ENCODE data around the gene HYDIN. TPM values are rescaled to one million over a fixed set of nuclear protein-coding genes. Genes with fewer than 3 reads are reported as not detected.
A peak's percentile ranks its signal among the peaks of the same experiment; 100 is the strongest.
"Not testable (repeated sequence)": the region's sequence is repeated elsewhere in the genome, so short reads cannot be mapped to it uniquely, and the experiment has no call there.

Gene HYDIN
- total and polyA plus RNA-seq, 4 donors: 14.6 to 29.6 (median 16.2) TPM

DNA sequence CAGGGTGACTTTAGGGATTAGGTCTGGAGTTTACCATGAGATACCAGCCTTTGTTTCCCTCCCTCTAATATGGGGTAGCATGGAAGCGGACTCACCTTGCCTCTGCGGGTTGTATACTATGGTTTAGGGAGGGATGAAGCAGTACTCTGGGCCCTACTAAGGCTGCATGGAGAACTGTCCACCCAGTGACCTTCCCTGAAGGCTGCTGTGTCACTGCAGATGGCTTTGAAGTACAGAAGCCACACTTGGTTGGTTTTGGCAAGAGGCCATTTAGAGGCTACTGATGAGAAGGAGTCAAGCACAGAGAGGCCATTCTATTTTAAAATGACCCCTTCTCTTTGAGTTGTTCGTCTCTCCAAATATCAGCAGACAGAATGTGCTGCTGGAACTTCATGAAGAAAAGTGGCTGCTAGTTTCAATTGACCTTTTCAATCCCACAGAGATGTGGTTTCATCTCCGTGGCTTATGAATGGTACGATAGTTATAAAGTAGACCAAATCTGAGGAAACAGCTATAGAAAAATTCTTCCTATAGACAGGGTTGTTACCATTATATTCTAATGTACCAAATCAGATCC lies 208.5 kb downstream of the HYDIN start:
- not testable (repeated sequence) for H3K27ac ChIP-seq (ENCODE audit: low read depth, low read length); H3K4me3 ChIP-seq (ENCODE audit: low read depth, low read length); H3K4me1 ChIP-seq (ENCODE audit: control insufficient read depth, insufficient read depth, low read length); H3K9me3 ChIP-seq (ENCODE audit: control insufficient read depth, insufficient read depth, low read length); H3K36me3 ChIP-seq (ENCODE audit: control insufficient read depth, insufficient read depth, low read length); H3K27me3 ChIP-seq (ENCODE audit: control insufficient read depth, insufficient read depth, low read length); DNase-seq (ENCODE audit: low read depth in 4 of 6, low spot score in 6 of 6)
- no CpG with 5 or more reads among the region's 5 CpGs for WGBS (ENCODE audit: insufficient coverage)

- not testable (repeated sequence) for H3K4me3 ChIP-seq (ENCODE audit: low read depth, low read length); DNase-seq (ENCODE audit: low read depth in 4 of 6, low spot score in 6 of 6); H3K9me3 ChIP-seq (ENCODE audit: control insufficient read depth, insufficient read depth, low read length); H3K27me3 ChIP-seq (ENCODE audit: control insufficient read depth, insufficient read depth, low read length); H3K4me1 ChIP-seq (ENCODE audit: control insufficient read depth, insufficient read depth, low read length); H3K36me3 ChIP-seq (ENCODE audit: control insufficient read depth, insufficient read depth, low read length); H3K27ac ChIP-seq (ENCODE audit: low read depth, low read length)
- no CpG with 5 or more reads among the region's 6 CpGs for WGBS (ENCODE audit: insufficient coverage)
These were observed 211.3 kb downstream of the HYDIN start for GRCh38 chr16:71019067-71019682.

- not testable (repeated sequence) for H3K36me3 ChIP-seq (ENCODE audit: control insufficient read depth, insufficient read depth, low read length); H3K4me3 ChIP-seq (ENCODE audit: low read depth, low read length); H3K4me1 ChIP-seq (ENCODE audit: control insufficient read depth, insufficient read depth, low read length); H3K9me3 ChIP-seq (ENCODE audit: control insufficient read depth, insufficient read depth, low read length); DNase-seq (ENCODE audit: low read depth in 4 of 6, low spot score in 6 of 6); H3K27me3 ChIP-seq (ENCODE audit: control insufficient read depth, insufficient read depth, low read length); H3K27ac ChIP-seq (ENCODE audit: low read depth, low read length)
- no CpG with 5 or more reads among the region's 10 CpGs for WGBS (ENCODE audit: insufficient coverage)
These were observed 215.1 kb downstream of the HYDIN start for GRCh38 chr16:71015419-71015818.

- not testable (repeated sequence) for H3K27me3 ChIP-seq (ENCODE audit: control insufficient read depth, insufficient read depth, low read length); H3K4me3 ChIP-seq (ENCODE audit: low read depth, low read length); H3K36me3 ChIP-seq (ENCODE audit: control insufficient read depth, insufficient read depth, low read length); H3K9me3 ChIP-seq (ENCODE audit: control insufficient read depth, insufficient read depth, low read length); DNase-seq (ENCODE audit: low read depth in 4 of 6, low spot score in 6 of 6); H3K4me1 ChIP-seq (ENCODE audit: control insufficient read depth, insufficient read depth, low read length); H3K27ac ChIP-seq (ENCODE audit: low read depth, low read length)
- no CpG with 5 or more reads among the region's 3 CpGs for WGBS (ENCODE audit: insufficient coverage)
These were observed 220.9 kb downstream of the HYDIN start for GRCh38 chr16:71009440-71010223.

DNA sequence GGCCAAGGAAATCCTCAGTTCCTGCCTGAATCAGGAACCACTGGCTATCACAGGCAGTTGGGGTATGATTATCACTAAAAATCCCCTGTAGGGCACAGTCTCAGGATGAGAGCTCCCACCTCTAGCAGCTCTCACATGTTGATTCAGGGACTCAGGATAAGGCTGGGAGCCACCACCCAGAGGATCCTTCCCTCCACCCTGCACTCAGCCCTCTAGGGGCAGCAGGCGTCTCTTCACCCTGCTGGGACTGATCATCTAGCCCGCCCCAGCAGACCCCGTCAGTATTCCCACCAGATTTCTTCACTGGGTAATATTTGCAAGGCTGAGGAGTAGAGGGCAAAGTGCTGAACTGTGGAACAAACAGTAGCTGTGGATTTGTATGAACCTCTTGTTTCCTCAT lies 224.0 kb downstream of the HYDIN start:
- H3K27ac ChIP-seq (ENCODE audit: low read depth, low read length); H3K36me3 ChIP-seq (ENCODE audit: control insufficient read depth, insufficient read depth, low read length); H3K4me3 ChIP-seq (ENCODE audit: low read depth, low read length); DNase-seq (ENCODE audit: low read depth in 4 of 6, low spot score in 6 of 6); H3K27me3 ChIP-seq (ENCODE audit: control insufficient read depth, insufficient read depth, low read length); H3K4me1 ChIP-seq (ENCODE audit: control insufficient read depth, insufficient read depth, low read length); H3K9me3 ChIP-seq (ENCODE audit: control insufficient read depth, insufficient read depth, low read length): not testable (repeated sequence)
- WGBS (ENCODE audit: insufficient coverage): no CpG with 5 or more reads among the region's 3 CpGs

DNA sequence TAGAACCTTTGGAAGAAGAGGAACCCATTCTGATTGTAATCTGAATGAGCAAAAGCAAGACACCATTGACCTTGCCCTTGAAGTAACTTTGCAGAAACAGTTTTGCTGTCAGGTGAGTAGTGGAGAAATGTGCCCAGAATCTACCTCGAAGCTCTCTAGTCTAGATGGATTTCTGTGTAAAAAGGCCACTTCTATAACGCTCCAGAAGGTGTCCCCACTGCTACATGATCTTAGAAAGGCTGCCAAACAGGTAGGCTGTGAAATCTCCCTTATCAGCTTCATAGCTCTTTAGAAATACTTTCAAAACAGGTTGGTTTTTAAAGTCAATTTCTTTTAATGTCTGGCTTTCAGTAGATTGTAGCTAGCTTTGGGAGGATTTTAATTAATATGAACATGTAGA lies 230.8 kb downstream of the HYDIN start:
- not testable (repeated sequence) for H3K36me3 ChIP-seq (ENCODE audit: control insufficient read depth, insufficient read depth, low read length); H3K9me3 ChIP-seq (ENCODE audit: control insufficient read depth, insufficient read depth, low read length); H3K4me3 ChIP-seq (ENCODE audit: low read depth, low read length); H3K27ac ChIP-seq (ENCODE audit: low read depth, low read length); H3K27me3 ChIP-seq (ENCODE audit: control insufficient read depth, insufficient read depth, low read length); H3K4me1 ChIP-seq (ENCODE audit: control insufficient read depth, insufficient read depth, low read length)
- DNase-seq (ENCODE audit: low read depth in 4 of 6, low spot score in 6 of 6): peak in 5 of 6 donors; percentile 8 to 88 (median 28)
- WGBS (ENCODE audit: insufficient coverage): no CpG with 5 or more reads among the region's 2 CpGs

DNA sequence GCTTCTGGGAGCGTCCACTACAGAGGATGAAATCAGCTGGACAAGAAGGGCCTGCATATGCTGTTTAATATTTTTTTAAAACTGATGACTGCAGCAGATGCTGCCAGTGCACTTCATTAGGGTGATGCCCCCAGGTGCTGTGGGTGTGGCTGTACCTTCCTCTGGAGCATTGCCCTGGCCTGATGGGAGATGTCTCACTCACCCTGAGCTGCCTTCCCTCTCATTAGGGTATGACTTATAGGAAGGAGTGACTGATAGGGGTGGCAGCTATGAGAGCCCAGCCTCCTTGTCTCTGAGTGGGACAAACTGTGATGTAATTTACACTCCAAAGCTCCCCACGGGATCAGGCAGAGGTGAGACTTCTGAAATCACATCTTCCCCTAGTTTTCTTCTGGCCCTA lies 234.7 kb downstream of the HYDIN start:
- not testable (repeated sequence) for H3K4me1 ChIP-seq (ENCODE audit: control insufficient read depth, insufficient read depth, low read length)
- whole genome bisulfite sequencing (ENCODE audit: insufficient coverage): no CpG with 5 or more reads among the region's 2 CpGs

DNA sequence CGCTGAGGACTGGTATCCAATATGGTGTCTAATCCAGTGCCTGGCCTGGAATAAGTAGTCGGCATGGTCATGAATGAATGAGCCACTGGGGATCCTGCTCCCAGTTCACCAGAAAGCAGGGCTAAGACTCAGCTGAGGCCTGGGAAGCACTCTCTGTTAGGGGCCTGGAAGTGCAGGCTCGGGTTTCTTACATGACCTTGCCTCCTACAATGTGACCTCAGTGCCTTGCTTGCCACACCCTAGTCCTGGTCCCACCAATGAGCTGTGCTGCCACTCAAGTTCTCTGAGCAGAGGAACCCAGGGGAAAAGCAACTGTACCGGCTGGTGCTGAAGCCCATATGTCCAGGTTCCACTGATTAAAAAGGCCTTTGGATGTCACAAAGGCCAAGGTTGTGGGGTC lies 238.0 kb downstream of the HYDIN start:
- 73% methylated on average over 1 of the region's 4 CpGs for WGBS (ENCODE audit: insufficient coverage)
- H3K36me3 ChIP-seq (ENCODE audit: control insufficient read depth, insufficient read depth, low read length); H3K27ac ChIP-seq (ENCODE audit: low read depth, low read length); H3K9me3 ChIP-seq (ENCODE audit: control insufficient read depth, insufficient read depth, low read length); H3K4me1 ChIP-seq (ENCODE audit: control insufficient read depth, insufficient read depth, low read length); H3K27me3 ChIP-seq (ENCODE audit: control insufficient read depth, insufficient read depth, low read length); H3K4me3 ChIP-seq (ENCODE audit: low read depth, low read length); DNase-seq (ENCODE audit: low read depth in 4 of 6, low spot score in 6 of 6): not testable (repeated sequence)

More for the DNA sequence above, 234.7 kb downstream of the HYDIN start:
- not testable (repeated sequence) for DNase-seq (ENCODE audit: low read depth in 4 of 6, low spot score in 6 of 6); H3K36me3 ChIP-seq (ENCODE audit: control insufficient read depth, insufficient read depth, low read length); H3K9me3 ChIP-seq (ENCODE audit: control insufficient read depth, insufficient read depth, low read length); H3K4me3 ChIP-seq (ENCODE audit: low read depth, low read length); H3K27me3 ChIP-seq (ENCODE audit: control insufficient read depth, insufficient read depth, low read length); H3K27ac ChIP-seq (ENCODE audit: low read depth, low read length)

DNA sequence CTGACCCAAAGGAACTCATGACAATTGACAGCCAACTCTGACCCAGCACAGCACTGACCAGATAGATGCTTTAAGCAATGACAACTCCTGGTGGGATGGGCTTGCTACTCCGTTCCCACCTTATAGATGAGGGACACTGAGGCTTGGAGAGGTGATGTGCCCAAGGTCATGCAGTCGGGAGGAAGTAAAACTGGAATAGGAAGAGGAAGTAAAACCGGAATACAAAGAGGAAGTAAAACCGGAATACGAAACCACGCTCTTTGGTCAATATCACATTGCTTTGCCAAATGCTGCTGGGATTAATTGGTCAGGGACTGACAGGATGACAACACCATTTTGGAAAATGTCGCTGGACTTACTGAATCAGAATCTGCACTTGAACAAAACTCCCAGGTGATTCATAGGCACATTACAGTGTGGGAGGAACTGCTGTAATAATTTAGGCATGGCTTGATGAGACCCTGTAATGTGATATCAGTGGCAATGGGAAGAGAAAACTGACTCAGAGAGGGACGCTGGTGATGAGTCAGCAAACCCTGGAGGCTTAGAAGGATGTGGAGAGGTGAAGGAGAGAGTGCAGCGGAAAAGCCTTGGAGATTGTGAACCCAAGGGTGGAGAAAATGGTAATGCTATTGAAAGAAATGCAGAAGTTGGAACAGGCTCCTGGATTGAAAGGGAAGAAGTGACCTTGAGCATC lies 243.4 kb downstream of the HYDIN start:
- H3K36me3 ChIP-seq (ENCODE audit: control insufficient read depth, insufficient read depth, low read length); H3K4me1 ChIP-seq (ENCODE audit: control insufficient read depth, insufficient read depth, low read length); DNase-seq (ENCODE audit: low read depth in 4 of 6, low spot score in 6 of 6); H3K9me3 ChIP-seq (ENCODE audit: control insufficient read depth, insufficient read depth, low read length); H3K27me3 ChIP-seq (ENCODE audit: control insufficient read depth, insufficient read depth, low read length); H3K4me3 ChIP-seq (ENCODE audit: low read depth, low read length); H3K27ac ChIP-seq (ENCODE audit: low read depth, low read length): not testable (repeated sequence)
- WGBS (ENCODE audit: insufficient coverage): no CpG with 5 or more reads among the region's 9 CpGs
